GM19043 (cell line): Measurements from ENCODE around the gene FKBP14.

Source experiments
- ATAC-seq: cut with Tn5 transposase; IDR thresholded peaks from one replicate; pipeline ENCODE4 v1.9.1; 2021; ENCODE audit warnings: low read depth; ENCODE audit not compliant: unreplicated experiment

FKBP14 gene

GRCh38 chr7:29995652-29996051 lies 30.9 kb downstream of the FKBP14 start:
- ATAC-seq, result no peak

GRCh38 chr7:29993140-29993539 lies 33.4 kb downstream of the FKBP14 start:
- no peak for ATAC-seq

- no peak for ATAC-seq
Observed at GRCh38 chr7:29991937-29992336, 34.6 kb downstream of the FKBP14 start.

DNA sequence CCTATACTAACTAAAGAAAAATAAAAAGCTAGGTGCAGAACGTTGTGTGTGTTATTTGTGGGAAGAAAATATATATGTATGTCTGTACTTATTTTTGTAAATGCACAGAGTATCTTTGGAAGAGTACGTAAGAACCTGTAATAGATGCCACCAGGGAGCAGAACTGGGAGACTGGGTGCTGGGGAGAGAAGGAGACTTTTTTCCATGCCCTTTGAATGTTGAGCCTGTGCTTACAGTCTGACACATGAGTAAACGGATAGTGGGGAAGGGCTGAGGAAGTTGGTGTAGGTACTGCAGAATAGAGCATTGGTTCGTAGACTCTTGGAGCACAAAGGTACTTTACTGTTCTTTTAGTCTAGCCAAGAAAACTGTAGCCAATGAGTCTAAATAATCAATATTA lies 35.6 kb downstream of the FKBP14 start:
- no peak for ATAC-seq

GRCh38 chr7:29989257-29989995 lies 37.1 kb downstream of the FKBP14 start, which contains the start of gene SCRN1:
Gene SCRN1 (minus strand): TSS chr7:29989801. CDS start chr7:29969067, 20,734 bp downstream.
- ATAC-seq, result no peak

- ATAC-seq, result peak; percentile 34
Observed at GRCh38 chr7:29988424-29989256, 37.9 kb downstream of the FKBP14 start.

DNA sequence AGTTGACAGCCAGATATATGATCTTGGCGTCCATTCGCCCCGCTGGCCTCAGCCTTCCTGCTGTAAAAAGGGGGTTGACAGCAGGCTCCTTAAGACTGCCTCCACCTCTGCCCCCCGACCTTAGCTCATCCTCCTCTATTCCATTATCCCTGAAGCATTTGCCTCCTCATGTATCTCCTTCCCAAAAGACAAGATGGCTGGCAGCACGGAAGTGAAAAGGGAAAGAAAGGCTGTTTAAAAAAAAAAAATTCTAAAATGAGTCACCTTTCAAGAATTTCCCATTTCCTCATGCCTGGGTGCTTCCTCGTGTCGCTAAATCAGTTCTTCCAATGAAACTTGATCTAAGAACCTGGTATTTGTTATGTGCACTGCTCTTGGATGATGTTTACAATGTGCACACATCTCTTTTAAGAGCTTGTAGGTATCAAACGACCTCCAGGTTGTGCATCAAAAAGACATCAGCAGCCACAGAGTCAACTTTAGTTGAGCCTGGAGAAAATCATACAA lies 38.6 kb downstream of the FKBP14 start:
- no peak for ATAC-seq

DNA sequence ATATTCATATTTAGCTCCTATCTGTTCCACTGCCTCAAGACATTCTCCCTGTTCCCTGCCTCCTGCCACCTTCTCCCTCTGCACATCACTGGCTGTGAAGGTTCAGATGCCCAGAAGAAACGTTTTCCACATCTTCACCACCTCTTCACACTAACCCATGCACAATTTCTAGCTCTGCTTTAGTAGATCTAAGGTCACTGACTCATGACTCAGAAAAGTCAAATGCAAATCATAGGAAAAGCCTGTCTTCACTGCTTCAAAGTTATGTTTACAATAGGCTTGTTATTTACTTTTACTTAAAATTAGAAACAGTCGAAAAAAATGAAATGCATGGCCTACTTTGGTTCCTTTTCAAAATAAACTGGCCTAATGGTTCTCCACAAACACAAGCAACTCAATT lies 39.4 kb downstream of the FKBP14 start:
- peak; percentile 21 for ATAC-seq

DNA sequence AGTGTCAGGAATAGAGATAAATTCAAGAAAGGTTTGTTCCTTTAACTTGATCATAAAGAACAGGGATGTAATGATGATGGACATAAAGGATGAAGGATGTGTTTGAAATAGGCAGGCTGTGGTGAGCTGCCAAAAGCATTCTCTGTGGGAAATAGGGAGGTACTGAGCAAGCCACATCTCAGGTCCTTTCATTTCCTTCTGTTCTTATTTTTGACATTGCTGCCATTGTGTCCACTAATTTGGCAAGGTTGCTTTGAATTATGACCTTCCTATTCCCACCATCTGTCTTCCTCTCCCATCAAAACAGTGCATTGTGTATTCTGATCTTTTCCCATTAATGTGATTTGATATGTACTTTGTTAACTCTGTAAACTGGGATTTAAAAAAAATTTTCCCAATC lies 46.4 kb downstream of the FKBP14 start:
- ATAC-seq, result no peak

GRCh38 chr7:29977886-29978651 lies 48.4 kb downstream of the FKBP14 start:
- no peak for ATAC-seq

DNA sequence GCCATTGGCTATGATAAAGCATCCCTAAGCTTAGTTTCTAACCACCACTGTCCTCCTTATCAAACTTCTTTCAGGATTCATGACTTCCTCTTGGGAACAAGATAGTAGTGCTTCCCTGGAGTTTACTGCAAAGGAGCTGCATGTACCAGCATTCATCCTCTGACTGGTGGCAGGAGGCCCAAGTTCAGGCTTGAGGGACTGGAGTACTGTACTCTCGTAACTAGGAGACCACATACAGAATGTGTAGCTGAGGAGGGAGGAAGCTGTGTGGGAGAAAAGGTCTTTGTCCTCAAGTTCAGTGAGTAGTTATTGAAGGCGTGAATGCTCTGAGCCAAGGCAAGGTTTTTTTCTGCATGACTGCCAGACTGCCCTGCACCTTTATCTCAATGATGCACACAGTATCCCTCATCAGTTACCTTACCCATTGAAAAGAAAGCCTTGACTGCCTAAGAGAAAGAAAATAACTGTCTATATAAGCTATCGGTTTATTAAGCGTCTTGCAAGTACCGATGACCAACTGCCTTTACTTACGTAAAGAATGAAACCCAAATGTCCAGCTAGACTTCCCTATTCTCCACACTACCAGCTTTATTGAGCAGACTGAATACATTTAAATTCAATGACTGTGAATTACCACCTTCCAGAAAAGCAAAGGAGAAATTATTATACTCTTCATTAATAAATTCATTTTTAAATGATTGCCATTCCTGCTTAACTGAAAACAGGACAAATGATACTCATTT lies 49.7 kb downstream of the FKBP14 start:
- no peak for ATAC-seq

DNA sequence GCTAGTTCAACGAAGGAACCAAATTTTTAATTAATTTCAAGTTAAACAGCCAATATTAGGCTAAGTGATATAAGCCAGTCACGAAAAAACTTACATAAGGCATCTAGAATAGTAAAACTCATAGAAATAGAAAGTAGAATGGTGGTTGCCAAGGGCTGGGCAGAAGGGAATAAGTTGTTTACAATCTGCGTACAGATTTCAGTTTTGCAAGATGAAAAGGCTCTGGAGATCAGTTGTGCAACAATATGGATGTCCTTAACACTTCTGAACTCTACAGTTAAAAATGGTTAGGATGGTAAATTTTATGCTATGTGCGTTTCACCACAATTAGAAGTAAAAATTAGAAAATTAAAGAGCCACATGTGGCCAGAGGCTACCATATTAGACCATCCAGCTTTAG lies 50.2 kb downstream of the FKBP14 start:
- no peak for ATAC-seq

GRCh38 chr7:29975561-29975960 lies 50.9 kb downstream of the FKBP14 start:
- no peak for ATAC-seq

DNA sequence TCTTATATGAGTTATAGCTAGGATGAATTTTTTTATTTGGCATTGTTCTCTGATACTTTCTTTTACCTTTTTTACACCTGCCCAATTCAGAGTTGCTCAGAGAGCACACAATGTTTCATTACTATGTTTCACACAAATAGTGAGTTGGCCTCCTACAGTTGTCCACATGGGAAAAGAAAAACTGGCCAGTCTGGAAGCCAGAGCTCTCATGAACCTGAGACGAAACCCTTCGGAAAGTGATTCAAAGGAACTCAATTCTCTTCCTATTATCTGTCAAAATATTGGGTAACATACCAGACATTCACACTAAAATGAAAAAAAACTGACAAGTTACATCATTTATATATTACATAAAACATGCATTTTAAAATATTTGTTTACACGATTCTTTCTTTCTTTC lies 52.2 kb downstream of the FKBP14 start:
- ATAC-seq, result no peak

- ATAC-seq, result no peak
Observed at GRCh38 chr7:29972315-29972669, 54.2 kb downstream of the FKBP14 start.

DNA sequence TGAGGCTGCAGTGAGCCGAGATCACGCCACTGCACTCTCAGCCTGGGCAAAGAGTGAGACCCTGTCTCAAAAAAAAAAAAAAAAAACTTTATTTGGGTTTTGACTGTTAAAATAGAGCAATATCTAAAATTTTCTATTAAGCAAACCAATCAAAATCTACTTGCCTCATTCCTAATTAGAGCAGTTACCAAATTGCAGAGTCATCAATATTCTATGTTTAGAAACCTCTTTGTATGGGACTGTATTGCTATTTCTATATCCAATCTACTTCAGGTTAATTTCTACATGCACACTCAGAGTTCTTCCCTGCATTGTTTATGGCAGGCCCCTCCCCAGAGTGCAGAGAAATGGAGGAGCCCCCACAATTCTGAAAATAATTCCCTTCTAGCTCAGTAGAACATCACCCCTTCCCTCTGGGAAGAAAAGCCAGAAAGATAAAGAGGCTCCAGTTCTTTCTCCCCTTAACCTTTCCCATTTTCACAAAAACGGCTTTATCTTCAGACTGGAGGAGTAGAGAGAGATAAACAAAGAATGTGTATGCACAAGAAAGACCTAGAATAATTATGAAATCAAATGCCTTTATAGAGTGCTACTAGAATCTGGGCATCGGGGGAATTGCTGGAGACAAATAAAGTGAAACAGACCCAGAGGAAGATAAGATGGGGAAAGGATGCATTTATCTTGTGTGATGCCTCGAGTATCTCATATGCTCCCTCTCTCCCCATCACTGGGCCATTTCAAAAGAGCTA lies 54.8 kb downstream of the FKBP14 start:
- ATAC-seq, result no peak

DNA sequence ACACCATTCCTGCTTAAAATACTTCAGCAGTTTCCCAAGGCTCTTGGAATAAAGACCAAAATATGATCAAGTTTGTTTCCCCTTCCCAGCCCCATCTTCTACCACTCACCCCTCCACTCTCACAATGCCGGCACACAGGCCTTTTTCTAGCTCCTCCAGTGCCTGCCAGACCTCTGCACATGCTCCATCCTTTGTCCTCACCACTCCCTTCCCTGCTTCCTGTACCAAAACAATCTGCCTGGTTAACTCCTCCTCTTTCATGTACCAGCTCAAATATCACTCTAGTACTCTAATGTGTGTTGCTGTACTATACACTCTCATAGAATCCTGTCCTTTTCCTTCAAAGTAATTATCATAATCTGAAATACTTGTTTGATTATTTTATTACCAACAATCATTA lies 56.3 kb downstream of the FKBP14 start:
- ATAC-seq, result no peak

DNA sequence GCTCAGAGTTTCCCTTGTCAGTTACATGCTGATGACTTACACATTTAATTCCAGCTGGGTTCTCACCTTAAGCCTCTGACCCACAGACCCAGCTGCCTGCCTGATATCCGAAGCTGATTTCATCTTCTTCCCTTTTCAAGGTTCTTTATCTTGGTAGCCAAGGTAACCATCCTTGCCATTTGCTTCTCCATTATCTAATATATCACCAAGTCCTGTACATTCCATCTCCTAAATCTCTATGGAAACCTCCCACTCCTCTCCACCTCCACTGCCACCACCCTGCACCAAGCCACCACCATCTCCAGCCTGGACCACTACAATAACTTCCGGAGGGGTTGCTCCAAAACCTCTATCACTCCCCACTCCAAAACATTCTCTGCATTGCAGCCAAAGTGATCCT lies 56.8 kb downstream of the FKBP14 start:
- ATAC-seq, result no peak

DNA sequence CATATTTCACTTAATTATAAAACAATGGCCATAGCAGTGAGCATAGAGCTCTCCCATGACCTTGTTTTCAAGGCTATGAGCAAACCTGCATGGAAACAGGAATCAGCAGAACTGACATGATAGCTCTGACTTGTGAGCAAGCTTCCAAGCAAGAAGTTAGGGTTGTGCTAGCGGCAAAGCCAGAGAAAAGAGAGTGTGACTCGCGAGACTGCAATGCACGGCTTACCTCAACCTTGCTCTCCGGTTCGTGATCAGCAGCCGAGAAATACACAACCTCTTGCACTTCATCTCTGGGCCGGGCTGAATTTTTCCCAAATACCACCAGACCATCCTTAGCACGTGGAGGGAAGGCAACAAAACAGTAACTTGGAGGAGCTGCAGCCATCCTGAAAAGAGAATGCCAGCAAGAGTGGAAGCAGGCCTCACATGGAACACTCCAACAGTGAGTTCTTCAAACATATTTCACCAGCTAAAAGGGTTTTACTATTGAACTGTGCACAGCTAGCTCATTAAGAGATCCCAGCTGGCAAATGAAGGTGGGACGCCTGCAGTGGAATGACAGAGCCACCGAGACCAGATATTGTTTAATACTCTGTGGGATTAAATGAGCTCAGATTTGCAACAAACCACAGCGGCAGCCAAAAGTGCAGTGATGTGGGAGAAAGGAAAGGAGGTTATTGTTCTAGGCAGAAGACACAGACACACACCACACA lies 57.7 kb downstream of the FKBP14 start:
- ATAC-seq, result no peak
